ENCODE data around the gene ZNF200.

DNA sequence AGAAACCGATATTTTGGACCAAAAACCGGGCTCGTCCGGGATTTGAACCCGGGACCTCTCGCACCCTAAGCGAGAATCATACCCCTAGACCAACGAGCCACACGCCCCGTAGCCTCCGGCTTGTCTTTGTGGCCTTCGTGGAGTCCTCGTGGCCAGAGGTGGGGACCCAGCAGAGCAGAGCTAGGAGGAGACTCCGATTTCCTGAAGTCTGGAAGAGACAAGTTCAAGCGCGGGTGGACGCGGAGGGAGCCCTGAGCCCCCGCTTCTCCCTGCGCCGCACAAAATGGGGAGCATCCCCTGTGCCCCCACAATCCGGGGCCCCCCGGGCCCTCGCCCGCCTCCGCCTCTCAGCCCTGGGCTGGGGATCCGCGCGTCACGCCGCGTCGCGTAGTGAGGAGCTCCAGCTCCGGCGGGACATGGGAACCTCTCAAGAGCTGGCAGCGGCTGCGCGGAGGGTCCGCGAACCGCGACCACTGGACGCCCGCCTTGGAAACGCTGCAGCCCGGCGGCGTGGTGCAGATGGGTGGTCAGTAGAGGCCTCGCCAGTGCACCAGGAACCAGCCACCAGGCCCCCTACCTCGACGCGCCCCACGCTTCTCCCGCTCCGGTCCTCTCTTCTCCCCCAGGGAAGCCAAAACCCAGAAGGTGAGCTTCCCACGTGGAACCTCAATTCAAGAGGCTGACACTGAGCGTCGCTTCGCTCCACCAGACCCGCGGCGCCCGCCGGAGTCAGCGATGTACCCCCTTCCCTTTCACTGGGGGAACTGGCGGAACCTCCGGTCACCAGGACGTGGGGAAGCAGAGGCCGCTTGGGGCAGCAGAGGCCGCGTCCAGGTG lies 52.1 kb downstream of the ZNF200 start:
- TF ChIP-seq, protein P1, sequence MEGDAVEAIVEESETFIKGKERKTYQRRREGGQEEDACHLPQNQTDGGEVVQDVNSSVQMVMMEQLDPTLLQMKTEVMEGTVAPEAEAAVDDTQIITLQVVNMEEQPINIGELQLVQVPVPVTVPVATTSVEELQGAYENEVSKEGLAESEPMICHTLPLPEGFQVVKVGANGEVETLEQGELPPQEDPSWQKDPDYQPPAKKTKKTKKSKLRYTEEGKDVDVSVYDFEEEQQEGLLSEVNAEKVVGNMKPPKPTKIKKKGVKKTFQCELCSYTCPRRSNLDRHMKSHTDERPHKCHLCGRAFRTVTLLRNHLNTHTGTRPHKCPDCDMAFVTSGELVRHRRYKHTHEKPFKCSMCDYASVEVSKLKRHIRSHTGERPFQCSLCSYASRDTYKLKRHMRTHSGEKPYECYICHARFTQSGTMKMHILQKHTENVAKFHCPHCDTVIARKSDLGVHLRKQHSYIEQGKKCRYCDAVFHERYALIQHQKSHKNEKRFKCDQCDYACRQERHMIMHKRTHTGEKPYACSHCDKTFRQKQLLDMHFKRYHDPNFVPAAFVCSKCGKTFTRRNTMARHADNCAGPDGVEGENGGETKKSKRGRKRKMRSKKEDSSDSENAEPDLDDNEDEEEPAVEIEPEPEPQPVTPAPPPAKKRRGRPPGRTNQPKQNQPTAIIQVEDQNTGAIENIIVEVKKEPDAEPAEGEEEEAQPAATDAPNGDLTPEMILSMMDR (IDR thresholded peaks at IDR 0.05): no peak
- TF ChIP-seq POLR2A (IDR thresholded peaks at IDR 0.05) (no peak), EP300 (IDR thresholded peaks at IDR 0.05) (no peak)
